HG03439 (cell line): ENCODE results near the gene RHOXF1.
"Not testable (repeated sequence)": the region's sequence is repeated elsewhere in the genome, so short reads cannot be mapped to it uniquely, and the experiment has no call there.

Experiments used
- ATAC-seq: cut with Tn5 transposase; IDR thresholded peaks from one replicate; pipeline ENCODE4 v1.9.1; 2021; ENCODE audit warnings: mild to moderate bottlenecking, moderate library complexity; ENCODE audit not compliant: unreplicated experiment

Gene RHOXF1

GRCh38 chrX:120115438-120115963, at the start of gene RHOXF1:
Gene RHOXF1 (minus strand): TSS chrX:120115913. CDS start chrX:120115862, 51 bp downstream.
- no peak for ATAC-seq

- ATAC-seq = not testable (repeated sequence)
Measured at GRCh38 chrX:120159086-120159485, 43.4 kb upstream of the RHOXF1 start.

- ATAC-seq = not testable (repeated sequence)
Measured at GRCh38 chrX:120158313-120158712, 42.6 kb upstream of the RHOXF1 start, which contains the start of gene RHOXF2. Gene RHOXF2 (plus strand): TSS chrX:120158613. CDS start chrX:120158751, 138 bp downstream.

DNA sequence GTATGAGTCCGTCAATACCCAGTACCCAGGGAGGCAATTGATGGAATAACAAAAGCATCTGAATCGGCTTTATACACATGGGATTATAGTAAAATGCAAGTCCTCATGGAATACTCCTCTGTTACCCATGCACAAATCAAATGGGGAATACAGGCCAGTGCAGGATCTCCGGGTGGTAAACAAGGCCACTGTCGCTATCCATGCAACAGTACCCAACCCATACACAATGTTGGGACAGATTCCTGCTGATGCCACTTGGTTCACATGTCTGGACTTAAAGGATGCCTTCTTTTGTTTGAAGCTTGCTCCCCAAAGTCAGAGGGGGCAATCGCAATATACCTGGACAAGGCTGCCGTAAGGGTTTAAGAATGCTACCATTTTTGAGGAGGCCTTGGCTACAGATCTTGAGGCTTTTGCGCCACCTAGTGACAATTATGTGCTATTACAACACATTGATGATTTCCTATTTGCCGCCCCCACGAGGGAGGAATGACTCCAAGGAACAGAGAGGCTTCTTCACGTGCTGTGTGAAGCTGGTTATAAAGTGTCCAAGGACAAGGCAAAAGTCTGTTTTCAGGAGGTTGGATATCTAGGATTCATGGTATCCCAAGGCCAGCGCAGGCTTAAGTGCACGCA, 34.5 kb upstream of the RHOXF1 start:
- ATAC-seq = not testable (repeated sequence)

GRCh38 chrX:120147537-120147936, 31.8 kb upstream of the RHOXF1 start:
- no peak for ATAC-seq

GRCh38 chrX:120146323-120146722, 30.6 kb upstream of the RHOXF1 start:
- ATAC-seq = not testable (repeated sequence)

- ATAC-seq = no peak
Measured at GRCh38 chrX:120145295-120145925, 29.7 kb upstream of the RHOXF1 start.

DNA sequence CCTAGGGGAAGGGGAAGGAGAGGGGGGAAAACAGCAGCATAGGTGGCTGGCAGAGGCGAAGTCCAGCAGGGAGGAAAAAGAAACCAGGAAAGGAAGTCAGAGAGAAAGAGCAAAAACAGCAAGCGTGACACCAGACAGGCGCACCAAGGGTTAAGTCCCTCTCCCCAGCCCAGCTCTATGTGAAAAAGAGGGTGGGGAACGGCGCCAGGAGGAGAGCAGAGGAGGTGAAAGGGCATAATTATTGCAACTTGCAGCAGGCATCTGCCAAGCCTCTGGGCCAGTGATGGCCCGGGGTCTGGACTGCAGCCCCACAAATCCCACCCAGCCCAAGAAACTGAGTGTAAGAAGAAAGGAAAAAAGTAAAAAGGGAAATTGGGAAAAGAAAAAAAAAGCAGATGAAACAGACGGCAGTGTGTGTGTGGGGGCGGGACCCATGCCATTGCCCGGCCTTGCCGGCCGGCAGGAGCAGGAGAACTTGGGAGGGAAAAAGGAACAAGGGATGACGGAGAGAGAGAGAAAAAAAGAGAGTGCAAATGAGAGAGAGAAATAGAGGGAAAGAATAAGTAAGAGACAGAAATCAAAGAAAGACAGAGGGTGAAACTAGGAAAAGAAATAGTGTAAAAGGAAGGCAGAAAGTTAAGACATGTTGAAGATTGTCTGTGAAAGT, 28.6 kb upstream of the RHOXF1 start:
- ATAC-seq = no peak

GRCh38 chrX:120140293-120140981, 24.7 kb upstream of the RHOXF1 start:
- no peak for ATAC-seq

- no peak for ATAC-seq
Measured at GRCh38 chrX:120137439-120137838, 21.7 kb upstream of the RHOXF1 start.

- ATAC-seq = no peak
Measured at GRCh38 chrX:120136840-120137239, 21.1 kb upstream of the RHOXF1 start.

- no peak for ATAC-seq
Measured at GRCh38 chrX:120136128-120136527, 20.4 kb upstream of the RHOXF1 start.

- ATAC-seq = not testable (repeated sequence)
Measured at GRCh38 chrX:120128306-120128846, 12.7 kb upstream of the RHOXF1 start.

GRCh38 chrX:120125444-120125843, 9.7 kb upstream of the RHOXF1 start:
- no peak for ATAC-seq

DNA sequence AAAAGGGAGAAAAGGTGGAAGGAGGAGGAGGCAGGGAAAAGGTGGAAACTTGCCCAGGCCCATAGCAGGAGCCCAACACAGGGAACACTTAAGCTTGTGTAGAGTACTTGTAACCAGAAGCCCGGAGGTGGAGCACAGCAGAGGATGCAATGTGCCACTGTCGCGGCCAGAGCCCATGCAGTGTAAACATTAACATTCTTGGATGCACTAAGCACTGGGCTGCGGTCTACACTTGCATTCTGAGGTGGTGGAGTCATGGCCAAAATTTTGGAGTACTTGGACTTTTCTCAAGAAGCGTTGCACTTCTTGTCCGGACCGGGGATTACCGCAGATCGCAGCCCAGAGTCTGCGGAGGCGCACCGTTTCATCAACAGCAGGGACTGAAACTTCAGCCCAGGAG, 4.5 kb upstream of the RHOXF1 start:
- ATAC-seq = no peak

- no peak for ATAC-seq
Measured at GRCh38 chrX:120111611-120112010, 4.1 kb downstream of the RHOXF1 start.

- ATAC-seq = no peak
Measured at GRCh38 chrX:120109378-120109777, 6.3 kb downstream of the RHOXF1 start.

DNA sequence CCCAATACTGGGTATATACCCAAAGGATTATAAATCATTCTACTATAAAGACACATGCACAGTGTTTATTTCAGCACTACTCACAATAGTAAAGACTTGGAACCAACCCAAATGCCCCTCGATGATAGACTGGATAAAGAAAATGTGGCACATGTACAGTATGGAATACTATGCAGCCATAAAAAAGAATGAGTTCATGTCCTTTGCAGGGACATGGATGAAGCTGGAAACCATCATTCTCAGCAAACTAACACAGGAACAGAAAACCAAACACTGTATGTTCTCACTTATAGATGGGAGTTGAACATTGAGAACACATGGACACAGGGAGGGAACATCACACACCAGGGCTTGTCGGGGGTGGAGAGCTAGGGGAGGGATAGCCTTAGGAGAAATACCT, 11.0 kb downstream of the RHOXF1 start:
- not testable (repeated sequence) for ATAC-seq

- ATAC-seq = not testable (repeated sequence)
Measured at GRCh38 chrX:120101057-120101456, 14.7 kb downstream of the RHOXF1 start.

DNA sequence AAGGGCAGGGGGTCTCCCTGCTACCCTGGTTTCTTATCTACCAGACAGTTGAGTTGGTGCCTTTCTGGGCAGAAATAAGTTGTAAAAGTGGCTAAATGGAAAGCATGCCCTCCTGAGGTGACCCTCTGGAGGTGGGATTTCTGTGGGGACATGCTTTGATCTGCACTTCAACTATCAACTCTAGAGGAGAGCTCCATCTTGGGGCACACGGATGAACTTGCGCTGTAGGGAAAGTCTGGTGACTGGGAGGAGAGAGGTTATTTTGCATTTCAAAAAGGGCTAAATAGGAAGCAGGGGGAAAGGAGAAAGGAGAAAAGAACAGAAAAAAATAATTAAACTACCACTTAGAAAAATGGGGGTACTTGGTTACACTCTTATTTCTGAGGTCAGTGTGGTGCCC, 25.5 kb downstream of the RHOXF1 start:
- no peak for ATAC-seq
